ENCODE results near the gene BRD1.
"Not testable (repeated sequence)": the region's sequence is repeated elsewhere in the genome, so short reads cannot be mapped to it uniquely, and the experiment has no call there.

BRD1 gene

DNA sequence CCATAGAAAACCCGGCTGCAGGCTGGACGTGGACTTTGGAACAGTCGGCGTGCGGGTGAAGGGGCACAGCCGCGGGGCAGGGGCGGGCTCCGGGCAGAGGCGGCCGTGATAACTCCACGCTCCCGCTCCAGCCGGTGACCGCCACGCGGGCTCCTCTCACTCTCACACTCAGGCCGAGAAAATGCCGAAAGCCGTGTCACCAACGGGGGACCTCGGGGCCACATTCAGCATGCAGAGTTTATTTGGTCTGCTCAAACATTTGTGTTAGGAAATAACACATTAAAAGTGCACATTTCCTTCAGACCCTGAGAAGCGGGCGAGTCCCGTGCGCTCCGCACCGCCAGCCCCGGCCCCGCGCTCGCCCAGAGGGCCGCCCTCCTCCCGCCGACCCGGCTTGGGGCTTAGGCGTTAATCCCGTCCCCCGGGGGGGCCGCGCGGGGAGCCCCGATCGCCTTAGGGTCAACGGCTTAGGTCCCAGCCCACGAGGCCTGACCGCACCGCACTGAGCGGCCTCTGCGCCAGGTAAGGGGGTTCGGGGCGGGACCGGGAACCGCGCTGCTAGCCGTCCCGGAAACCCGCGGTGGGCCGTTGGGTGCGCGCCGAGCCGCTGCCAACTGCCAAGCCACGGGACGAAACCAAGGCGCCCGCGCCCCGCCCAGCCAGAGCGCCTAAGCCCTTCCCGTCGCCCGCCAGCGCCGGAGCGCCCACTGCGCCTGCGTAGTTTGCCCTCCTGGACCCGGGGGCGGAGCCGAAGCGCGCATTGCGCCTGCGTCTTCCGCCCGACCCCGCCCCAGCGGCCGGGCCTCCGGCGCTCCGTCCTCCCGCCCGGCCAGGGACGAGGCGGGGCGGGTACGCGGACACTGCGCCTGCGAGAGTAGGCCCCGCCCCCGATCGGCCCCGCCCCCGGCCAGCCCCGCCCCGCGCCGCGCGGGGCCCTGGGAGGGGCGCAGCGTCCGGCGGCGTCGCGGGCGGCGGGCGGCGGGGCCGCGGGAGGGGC lies 25.5 kb upstream of the BRD1 start, which contains the start of gene ZBED4:
ZBED4 (plus strand) TSS at position 947 of the 997 bp plus-strand sequence. CDS start 29,819 bp downstream, outside the sequence.
- DNase-seq = peak; percentile 49

DNA sequence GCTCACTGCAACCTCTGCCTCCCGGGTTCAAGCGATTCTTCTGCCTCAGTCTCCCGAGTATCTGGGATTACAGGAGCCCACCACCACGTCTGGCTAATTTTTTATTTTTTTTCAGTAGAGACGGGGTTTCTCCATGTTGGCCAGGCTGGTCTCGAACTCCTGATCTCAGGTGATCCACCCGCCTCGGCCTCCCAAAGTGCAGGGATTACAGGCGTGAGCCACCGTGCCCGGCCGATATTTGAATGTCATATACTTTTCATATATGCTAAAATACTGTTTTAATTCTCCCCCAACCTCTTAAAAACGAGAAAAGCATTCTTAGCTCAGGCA lies 24.9 kb upstream of the BRD1 start:
- not testable (repeated sequence) for DNase-seq

DNA sequence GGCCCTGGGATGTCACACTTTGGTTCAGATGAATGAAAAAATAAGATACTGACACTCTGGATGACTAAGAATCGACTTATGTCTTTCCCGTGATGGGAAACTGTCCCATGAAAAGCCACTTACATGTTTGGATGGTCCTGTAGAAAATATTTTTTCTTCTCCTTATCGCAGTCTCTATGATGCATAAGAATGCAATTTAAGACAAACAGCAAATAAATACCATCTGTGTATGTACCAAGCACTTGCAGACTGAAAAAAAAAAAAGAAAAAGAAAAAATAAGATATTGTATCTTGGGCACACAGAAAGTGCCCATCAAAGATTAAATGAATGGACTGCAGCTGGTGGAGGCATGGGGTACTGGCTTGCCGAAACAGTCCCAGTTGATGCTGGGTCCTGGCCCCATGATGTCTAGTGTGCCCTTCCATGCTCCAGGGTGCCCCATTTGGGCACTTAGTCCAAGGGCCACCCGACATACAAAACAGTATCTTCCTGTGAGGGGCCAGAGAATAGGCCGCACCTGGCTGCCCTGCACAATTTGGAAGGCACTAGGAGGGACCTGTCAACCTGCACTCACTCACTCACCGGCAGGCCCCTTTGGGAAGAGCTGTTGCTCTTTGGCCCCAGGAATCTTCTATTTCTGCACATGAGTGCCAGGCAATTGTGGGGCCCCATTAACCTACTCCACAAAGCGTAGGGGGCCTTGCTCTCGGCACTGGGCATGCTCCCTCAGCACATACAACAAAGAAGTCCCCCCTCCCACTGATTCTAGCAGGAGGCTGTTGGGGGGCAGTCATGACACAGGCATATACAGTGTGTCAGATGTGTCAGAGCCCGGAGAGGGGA lies 23.5 kb upstream of the BRD1 start:
- DNase-seq = no peak

DNA sequence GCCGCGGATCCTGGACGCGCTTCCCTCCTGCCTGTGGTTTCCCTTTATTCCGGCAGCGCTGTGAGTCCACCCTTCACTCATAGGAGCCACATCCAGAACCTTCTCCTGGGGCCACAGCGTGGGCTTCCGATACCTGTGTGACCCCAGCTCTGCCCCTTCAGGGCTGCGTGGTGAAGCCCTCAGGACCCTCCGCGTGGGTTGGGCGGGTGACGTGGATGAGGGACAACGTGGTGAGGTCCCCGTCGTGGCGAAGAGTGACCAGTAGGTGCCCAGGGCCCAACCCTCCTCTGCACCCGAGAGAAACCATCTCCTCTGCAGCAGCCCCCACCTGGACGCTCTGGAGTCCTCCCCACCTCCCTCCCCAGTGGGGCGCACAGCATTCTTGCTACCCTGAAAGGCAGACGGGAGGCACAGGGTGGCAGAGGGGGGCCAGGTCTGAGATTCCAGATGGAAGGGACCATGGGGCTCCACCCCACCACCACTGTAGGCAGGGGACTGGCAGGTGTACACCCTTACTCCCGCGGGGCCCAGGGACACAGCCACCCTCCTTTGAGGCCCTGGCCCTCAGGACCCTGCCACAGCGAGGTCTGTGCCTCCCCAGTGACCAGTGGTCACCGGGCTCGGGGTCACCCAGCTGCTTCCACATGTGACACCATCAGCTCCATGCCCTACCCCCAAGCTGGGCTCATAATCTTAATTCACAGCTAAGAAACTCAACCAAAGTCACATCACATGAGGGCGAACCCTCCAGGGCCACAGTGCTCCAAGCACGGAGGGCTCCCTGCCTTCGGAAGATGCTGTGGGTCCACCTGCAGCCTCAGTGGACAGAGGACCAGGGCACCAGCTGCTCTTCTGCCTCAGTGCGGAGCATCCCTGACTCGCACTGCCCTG lies 22.6 kb upstream of the BRD1 start:
- DNase-seq = no peak

DNA sequence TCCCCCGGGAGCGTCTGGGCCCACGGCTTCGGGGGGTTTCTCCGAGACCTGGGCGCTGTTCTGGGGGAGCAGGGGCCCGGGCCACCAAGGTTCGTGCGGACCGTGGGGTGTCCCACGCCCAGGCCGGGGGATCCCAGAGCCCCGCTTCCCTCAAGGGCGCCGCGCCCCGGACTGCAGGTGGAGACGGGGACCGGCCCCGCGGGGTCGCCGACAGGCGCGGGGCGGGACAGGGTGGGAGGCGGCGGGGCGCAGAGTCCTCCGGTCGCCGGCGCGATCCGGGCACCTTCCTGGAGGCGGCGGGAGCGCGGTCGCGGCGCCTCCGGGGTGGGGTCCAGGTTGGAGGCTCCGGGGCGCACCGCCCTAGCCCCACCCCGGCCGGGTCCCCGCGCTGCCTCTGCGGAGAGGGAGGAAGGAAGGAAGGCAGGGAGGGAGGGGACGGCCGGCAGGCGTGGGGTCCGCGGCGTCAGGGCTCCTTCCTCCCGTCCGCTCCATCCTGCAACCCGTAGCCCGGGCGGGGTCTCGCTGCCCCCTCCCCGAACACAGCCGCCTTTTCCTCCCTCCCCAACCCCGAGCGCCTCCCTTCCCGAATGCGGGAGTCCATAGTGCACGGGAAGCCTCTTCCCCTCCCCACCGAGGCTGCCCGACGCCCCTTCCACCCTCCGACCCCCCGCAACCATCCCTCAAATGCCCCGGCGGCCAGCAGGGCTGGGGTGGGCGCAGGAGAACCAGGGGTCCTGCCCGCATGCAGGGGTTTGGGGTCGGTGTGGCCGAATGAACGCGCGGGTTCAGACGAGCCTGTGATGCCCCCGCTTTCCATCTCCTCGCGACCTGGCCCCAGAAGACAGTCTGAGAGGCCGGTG lies 21.7 kb upstream of the BRD1 start:
- no peak for DNase-seq

- DNase-seq = no peak
These were observed 21.1 kb upstream of the BRD1 start for GRCh38 chr22:49848690-49849160.

DNA sequence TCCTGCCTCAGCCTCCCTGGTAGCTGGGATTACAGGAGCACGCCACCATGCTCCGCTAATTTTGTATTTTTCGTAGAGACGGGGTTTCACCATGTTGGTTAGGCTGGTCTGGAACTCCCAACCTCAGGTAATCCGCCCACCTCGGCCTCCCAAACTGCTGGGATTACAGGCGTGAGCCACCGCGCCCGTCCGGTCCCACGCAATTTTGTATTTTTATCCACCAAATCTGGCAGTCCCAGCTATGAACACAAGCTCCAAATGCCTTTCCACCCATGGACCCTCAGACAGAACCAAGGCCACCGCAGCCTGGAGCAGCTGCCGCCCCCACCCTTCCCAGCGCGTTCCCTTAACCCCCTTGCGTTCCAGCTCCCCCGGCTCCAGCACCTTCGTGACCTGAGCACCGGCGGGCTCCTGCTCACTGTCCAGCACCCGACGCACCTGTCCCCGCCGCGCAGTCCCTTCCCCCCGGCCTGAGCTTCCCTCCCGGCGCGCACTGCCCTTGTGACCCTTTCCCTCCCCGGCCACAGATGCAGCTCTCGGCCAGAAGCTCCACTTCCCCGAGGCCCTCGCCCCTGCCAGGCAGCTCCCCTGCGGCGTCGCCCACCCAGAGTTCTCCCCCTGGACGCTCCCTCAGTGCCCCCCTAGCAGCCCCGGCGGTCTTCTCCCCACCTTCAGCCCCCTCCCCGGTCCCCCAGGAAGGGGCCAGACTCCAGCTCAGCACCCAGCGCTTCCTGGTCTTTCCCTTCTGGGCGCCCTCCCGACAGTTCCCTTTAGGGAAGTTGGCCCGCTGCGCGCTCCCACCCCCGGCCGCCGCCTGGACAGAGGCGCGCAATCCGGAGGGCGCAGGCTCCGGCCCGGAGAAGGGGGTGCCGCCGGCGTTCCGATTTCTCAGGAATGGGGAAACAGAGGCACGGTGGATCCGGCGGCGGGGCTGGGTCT lies 20.3 kb upstream of the BRD1 start:
- no peak for DNase-seq

DNA sequence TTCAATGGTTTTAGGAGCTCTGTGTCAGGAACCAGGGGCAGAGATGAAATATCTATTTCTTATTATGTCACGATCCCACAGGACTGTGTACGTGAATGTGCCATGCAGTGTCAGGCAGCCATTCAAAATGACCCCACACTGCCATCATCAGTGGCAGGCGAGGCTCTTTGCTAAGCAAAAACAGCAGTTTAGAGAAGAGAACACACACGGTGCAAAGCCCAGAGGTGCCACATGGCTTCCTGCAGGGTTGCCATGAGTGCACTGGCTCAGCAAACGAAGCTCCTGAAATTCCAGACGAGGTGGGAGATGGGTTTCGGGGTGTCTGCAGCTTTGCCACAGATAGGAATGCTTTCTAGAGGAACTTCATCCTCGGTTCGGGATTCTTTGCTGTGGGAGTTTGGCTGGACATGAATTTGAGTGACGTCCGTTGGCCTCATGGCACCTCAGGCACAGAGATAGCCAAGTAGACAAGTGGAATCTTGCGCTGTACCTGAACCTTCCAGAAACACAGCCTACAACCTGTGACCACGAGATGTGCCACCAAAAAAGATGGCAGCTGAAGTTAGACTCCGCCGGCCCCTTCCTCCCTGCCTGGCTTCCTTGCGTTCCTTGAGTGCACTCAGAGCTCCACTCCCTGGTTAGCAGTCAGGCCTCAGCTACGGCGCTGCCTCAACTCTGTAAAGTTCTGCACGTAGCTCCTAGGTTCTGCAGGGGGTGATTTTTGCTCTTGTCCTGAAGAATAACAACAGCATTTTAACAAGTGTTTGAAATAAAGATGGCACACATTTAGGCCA lies 18.2 kb upstream of the BRD1 start:
- no peak for DNase-seq

DNA sequence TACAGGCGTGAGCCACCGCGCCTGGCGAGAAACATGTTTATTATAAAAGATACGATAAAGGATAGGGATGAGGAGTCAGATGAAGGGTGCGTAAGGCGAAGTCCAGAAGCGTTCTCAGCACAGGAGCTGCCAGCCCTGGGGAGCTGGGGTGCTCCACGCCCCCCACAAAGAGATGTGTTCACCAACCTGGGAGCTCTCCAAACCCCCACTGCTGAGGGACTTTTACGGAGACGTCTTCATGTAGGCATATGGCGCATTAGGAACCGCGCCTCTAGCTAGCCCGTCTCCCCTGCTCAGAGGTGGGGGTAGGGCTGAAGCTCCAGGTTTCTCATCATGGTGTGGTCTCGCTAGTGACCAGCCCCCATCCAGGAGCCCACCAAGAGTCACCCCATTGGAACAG lies 17.6 kb upstream of the BRD1 start:
- DNase-seq = no peak

- no peak for DNase-seq
These were observed 11.4 kb upstream of the BRD1 start for GRCh38 chr22:49838771-49839717.

DNA sequence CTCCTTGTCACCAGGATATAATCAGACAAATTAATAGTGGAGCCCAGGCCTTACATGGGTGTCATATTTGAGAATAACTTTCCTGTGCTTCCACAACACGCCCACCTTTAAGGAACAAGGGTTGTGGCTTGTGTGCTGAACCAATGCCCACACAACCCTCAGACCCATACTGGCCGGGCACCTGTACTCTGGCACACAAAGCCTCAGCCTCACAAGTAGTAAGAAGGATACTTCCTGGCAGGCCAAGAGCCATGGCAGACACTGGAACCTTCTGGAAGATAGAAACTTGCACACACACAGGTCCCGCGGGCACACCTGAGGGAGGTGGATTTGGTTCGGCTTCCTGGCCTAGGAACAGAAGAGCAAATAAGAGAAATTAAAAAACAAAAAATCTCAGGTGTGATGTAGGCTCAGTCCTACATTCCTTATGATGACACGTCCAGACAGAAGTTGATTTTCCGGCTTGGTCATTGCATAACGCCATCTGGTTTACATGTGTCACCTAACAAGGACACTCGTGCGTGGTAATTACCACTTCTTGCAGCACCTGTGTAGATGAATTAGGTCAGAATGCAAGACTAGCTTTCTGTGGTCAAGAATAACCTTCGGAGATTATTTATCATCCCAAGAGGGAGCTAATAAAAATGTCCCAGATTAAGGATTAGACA lies 5.8 kb upstream of the BRD1 start:
- no peak for DNase-seq

DNA sequence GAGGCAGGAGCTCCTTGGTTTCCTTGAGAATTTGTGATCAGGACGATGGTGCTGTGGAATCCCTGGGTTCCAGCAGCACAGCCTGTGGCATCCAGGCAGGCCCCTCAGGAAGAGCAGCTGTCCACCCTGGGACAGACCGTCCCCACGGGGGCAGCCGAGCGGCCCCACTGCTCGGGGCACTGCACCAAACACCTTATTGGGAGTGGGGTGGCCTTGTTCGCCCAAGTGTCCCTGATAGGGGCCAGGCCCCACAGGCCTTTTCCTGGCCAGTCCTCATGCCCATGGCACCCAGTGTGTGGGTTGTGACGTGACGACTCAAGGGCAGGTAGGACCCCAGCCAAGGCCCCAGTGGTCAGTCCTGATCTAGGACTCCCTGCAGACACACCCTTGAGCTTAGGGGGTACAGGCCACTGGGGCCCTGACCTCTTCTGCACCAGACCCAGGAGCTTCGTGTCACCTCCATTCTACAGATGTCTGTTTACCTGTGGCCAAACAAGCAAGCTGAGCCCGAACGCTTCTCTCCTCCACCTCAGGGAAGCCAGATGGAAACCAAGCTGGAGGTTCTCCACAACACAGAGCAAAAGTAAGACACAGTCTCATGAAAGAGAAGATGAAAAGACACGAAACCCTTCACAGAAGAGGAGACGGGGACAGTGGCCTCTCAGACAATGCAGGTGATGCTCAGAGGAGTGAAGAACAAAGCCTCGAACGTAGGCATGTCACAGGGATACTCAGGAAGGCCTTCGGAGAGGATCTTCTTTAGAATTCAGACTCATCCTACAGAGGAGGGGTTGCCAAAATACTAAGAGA lies 1.6 kb upstream of the BRD1 start:
- no peak for DNase-seq

DNA sequence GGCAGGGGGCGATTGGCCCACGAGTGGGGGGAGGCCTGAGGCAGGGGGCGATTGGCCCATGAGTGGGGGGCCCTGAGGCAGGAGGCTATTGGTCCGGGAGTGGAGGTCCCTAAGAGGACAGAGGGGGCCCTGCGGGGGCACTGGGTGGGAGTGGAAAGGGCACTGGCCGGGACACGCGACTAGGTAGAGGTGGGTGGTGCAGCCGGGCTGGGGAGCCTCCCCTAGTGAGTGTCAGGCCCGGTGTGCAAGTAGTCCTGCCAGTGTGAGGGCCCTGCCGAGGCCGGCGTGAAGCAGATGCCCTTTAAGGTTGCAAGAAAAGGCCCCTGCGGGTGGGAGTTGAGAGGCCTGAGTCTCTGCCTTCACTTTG lies 909 bp upstream of the BRD1 start:
- DNase-seq = no peak

- DNase-seq = no peak
These were observed 311 bp downstream of the BRD1 start for GRCh38 chr22:49827271-49827852.

DNA sequence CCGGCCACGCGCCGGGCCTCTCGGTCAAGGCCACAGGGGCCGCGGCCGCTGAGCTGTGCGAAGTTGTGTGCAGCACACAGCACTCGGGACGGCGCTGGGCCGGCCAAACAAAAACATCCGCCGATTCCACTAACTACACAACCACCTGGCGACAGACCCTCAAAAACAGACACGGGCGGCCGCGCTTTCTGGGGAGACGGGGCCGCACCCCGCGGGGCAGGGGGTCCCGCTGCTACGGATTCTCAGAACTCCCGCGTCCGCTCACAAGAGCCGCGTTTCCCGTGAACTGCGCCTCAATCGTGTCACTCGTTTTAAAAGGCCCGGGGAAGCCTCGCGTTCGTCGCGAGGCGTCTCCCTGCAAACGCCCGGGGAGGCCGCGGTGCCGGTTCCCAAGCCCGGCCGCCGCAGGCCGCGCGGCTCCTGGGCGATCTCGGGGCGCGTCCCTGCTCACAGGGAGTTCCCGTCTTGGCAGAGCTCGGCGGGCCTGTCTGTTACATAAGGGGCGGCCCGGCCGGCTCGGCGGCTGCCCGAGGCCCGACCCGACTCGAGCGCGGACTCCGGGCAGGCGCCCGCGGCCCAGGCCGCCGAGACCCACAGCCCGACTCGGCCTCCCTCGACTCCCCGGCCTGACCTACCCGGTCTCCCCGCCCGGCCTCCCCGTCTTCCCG lies 936 bp downstream of the BRD1 start:
- DNase-seq = no peak

Data from SIG-M5 (cell line).